ENCODE results near the gene SELP.
"Not testable (repeated sequence)": the region's sequence is repeated elsewhere in the genome, so short reads cannot be mapped to it uniquely, and the experiment has no call there.

The SELP gene

DNA sequence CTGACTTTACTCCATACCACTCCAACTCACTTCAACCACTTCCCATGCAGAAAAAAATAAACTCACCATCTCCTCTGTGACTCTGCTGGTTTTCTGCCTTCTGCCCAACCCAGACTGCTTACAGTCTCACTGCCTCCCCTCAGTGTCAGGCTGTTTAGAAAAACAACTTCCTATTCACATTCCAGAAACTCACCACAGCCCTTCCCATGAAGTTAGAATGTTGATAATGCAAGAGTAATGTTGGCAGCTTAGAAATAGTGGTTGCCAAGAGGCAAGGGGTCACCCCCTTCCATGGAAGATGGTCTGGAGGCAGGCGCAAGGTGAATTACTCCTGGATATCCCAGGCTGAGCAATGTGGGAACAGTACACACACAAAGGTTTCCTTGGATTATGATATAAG is at the start of gene SELP:
SELP (minus strand) TSS at position 119 of the 400 bp plus-strand sequence; CDS start at position 69, 50 bp downstream.
- DNase-seq = no peak

DNA sequence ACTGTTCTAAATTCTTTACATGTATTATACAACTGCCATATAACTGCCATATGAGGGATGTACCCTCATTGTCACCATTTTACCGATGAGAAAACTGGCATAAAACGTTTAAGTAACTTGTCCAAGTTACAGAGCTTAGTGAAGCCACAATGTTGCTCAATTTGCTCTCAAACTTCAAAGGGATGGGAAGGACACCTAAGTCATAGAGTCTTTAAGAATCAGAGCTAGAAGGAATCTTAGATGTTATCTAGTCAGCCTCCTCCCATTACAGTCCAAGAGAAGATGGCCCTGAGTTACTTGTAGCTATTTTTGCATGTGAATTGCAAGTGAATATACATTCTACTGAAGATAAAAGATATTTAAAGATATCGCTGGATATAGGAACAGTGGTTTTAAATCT is 49.8 kb upstream of the SELP start:
- DNase-seq = no peak

DNA sequence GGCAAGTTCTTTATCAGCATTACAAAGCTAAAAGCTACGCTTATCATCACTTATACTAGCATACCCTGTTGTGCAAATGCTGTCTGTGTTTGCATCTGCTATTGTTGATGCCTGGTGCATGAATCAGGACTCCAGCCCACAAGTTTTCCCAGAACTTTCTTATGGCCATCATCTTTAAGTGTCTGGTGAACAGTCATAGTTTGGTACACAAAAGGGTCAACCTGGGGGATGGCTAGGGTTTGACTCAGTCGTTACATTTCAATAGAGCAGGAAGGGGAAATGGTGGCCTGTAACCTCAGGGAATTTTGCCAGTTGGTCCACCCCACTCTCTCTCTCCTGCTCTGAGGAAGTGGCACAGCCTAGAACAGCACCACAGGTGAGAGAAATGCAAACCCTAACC is 46.1 kb upstream of the SELP start:
- DNase-seq = no peak

DNA sequence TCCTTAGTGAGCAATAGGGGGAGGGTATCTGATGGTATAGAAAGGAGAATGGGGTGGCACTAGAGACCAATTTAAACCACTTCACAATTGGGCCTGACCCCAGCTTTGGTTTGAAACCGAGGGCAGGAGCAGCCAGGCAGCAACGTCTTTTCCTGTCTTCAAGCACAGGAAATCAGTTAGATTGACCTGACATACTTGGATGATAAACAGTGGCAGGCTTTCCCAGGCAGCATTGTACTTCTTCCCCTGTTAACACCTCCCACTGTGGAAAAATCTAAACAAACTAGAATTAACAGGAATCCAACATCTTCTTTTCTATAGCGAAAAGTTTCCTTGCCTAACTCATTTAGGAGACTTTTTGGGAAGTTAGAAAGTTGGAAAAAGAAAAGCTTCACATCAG is 40.9 kb upstream of the SELP start:
- DNase-seq = no peak

DNA sequence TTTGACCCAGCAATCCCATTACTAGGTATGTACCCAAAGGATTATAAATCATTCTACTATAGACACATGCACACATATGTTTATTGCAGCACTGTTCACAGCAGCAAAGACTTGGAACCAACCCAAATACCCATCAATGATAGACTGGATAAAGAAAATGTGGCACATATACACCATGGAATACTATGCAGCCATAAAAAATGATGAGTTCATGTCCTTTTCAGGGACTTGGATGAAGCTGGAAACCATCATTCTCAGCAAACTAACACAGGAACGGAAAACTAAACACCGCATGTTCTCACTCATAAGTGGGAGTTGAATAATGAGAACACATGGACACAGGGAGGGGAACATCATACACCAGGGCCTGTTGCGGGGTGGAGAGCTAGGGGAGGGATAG is 40.3 kb upstream of the SELP start:
- DNase-seq = not testable (repeated sequence)

DNA sequence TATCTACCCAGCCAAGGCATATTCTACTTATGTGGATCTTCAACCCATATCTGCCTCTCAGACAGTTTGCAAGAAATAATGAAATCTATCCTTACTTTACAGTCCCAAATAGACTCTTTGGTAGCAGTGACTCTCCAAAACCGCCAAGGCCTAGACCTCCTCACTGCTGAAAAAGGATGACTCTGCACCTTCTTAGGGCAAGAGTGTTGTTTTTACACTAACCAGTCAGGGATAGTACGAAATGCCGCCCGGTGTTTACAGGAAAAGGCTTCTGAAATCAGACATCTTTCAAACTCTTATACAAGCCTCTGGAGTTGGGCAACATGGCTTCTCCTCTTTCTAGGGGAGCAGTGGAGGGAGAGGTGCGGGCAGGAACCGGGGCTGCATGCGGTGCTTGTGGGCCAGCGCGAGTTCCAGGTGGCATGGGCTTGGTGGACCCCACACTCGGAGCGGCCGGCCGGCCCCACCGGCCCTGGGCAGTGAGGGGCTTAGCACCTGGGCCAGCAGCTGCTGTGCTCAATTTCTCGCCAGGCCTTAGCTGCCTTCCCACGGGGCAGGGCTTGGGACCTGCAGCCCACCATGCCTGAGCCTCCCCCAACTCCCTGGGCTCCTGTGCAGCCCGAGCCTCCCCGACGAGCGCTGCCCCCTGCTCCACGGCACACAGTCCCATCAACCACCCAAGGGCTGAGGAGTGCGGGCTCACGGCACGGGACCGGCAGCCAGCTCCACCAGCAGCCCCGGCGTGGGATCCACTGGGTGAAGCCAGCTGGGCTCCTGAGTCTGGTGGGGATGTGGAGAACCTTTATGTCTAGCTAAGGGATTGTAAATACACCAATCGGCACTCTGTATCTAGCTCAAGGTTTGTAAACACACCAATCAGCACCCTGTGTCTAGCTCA is 38.0 kb upstream of the SELP start:
- not testable (repeated sequence) for DNase-seq

DNA sequence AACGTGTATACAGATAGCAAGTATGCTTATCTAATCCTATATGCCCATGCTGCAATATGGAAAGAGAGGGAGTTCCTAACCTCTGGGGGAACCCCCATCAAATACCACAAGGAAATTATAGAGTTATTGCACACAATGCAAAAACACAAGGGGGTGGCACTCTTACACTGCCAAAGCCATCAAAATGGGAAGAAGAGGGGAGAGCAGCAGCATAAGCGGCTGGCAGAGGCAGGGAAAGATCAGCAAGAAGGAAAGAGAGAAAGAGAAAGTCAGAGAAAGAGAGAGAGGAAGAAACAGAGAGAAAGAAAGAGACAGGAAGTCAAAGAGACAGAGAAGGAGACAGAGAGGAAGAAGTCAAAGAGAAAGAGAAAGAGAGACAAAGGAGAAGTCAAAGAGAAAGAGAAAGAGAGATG is 37.3 kb upstream of the SELP start:
- DNase-seq = peak; percentile 8

DNA sequence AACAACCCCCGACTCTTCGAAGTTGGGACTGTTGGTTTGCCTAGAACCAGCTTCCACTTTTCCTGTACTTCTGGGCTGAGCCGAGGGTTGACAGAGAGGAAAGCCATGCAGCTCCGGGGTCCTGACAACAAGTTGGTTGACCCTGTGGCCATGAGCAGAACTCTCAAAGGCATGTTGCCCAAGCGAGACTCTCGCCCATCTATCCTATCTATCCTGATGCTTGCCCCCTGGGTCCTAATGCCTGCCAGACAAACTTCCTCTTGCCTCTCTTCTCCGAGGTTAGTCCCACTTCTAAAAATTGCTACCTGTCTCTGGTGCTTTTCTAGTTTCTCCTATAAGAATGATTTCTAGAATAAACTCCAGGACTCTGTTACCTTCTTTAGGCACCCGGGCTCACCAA is 32.8 kb upstream of the SELP start:
- not testable (repeated sequence) for DNase-seq

DNA sequence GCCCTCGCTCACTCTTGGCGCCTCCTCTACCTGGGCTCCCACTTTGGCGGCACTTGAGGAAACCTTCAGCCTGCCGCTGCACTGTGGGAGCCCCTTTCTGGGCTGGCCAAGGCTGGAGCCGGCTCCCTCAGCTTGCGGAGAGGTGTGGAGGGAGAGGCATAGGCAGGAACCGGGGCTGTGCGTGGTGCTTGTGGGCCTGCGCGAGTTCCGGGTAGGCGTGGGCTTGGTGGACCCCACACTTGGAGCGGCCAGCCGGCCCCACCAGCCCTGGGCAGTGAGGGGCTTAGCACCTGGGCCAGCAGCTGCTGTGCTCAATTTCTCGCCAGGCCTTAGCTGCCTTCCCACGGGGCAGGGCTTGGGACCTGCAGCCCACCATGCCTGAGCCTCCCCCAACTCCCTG is 31.1 kb upstream of the SELP start:
- DNase-seq = not testable (repeated sequence)

DNA sequence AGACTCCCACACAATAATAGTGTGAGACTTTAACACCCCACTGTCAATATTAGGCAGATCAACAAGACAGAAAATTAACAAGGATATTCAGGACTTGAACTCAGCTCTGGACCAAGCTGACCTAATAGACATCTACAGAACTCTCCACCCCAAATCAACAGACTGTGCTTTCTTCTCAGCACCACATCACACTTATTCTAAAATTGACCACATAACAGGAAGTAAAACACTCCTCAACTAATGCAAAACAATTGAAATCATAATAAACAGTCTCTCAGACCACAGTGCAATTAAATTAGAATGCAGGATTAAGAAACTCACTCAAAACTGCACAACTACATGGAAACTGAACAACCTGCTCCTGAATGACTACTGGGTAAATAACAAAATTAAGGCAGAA is 28.9 kb upstream of the SELP start:
- not testable (repeated sequence) for DNase-seq

DNA sequence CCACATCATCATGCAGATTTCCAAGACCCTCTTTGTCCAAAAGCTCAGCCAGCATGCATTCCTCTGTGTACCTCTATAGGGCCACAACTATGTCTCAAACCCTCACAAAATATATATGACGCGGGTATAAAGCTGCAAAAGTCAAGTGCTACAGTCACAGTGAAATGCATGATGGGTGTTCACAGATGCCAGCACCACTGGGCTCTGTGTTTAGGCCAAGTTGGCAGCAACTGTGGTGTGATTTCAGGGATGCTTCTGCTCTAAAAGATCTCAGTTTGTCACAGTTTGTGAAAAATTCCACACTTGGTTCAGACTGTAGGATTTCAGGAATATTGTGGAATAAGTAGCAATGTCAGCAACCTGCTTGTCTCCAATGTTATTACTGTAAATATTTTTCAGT is 23.9 kb upstream of the SELP start:
- DNase-seq = no peak

DNA sequence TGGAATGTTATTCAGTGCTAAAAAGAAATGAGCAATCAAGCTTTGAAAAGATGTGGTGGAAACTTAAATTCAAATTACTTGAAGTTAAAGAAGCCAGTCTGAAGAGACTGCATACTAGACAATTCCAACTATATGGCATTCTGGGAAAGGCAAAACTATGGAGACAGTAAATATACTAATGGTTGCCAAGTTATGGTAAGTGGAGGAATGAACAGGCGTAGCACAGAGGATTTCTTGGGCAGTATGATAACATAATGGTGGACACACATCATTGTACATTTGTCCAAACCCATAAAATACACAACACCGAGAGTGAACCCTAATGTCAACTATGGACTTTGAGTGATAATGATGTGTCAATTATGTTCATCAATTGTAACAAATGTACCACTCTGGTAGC is 21.1 kb upstream of the SELP start:
- DNase-seq = no peak

DNA sequence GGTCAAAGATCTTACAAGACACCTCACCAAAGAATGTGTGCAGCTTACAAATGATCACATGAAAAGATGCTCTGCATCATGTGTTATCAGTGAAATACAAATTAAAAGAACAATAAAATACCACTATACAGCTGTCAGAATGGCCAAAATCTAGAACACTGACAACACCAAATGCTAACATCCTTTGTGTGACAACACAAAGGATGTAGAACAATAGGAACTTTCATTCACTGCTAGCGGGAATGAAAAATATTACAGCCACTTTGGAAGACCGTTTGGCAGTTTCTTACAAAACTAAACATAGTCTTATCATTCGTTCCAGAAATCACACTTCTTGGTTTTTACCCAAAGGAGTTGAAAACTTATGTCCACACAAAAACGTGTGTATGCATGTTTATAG is 20.6 kb upstream of the SELP start:
- no peak for DNase-seq

DNA sequence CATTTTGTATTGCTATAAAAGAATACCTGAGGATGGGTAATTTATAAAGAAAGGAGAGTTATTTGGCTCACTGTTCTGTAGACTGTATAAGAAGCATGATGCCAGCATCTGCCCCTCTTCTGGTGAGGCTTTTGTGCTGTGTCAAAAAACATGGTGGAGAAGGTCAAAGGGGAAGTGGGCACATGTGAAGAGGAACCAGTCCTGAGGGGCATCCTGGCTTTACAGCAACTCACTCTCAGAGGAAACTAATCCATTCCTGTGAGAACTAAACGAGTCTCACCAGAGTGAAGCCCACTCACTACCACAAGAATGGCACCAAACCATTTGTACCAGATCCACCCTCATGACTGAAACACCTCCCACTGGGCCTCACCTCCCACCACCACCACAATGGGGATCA is 18.8 kb upstream of the SELP start:
- peak; percentile 62 for DNase-seq

DNA sequence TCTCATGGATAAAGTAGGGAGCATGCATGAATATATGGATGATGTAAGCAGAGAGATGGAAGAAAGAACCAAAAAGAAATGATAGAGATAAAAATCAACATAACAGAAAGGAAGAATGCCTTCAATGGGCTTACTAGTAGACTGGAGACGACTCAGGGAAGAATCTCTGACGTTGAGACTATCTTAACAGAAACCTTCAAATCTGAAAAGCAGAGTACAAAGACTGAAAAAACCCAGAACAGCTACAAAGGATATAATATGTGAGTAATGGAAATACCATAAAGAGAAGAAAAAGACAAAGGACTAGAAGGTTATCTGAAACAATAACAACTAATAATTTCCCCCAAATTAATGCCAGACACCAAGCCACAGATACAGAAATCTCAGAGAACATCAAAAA is 18.3 kb upstream of the SELP start:
- DNase-seq = no peak

DNA sequence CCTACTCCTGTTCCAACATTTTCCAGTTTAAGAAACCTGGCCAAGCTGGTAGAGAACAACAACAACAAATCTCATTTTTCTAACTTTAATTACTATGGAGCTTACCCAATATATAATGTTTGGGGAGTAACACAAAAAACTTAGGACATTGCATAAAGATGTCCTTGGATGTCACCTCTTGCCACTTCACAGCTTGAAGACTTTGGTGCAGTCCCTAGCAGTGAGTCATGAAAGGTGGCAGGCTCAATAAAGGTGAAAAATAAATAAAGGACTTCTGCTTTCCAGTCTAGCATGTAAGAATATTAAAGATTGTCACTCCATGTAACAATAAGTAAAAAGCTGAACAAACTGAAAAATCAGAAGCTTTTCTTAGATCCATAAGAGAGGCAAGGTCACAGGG is 17.6 kb upstream of the SELP start:
- DNase-seq = no peak

DNA sequence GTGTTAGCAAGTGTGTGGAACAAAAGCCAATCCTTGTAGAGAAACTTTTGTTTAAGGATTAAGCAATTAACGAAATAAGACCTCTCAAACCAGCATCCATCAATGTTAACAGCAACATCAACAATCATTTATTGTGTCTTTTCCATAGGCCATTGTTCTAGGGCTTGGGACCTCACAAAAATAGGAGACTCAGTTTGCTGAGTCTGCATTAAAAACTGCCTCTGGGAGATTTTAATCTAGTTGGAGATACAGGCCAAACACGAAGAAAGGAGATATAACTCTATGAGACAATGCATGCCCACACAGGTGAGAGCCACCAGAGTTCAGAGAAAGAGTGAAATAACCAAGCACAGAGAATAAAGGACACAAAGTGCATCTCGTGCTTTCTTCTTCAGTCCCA is 14.4 kb upstream of the SELP start:
- no peak for DNase-seq

DNA sequence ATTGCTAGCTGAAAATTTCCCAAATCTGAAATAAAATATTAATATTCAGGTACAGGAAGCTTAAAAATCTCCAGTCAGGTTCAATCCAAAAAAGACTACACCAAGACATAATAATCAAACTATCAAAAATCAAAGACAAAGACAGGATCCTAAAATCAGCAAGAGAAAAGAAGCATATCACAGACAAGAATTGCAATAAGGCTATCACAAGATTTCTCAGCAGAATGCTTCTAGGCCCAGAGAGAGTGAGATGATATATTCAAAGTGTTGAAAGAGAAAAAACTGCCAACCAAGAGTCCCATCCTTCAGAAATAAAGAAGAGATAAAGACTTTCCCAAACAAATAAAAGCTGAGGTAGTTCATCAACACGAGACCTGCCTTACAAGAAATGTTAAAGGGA is 5.0 kb upstream of the SELP start:
- no peak for DNase-seq

DNA sequence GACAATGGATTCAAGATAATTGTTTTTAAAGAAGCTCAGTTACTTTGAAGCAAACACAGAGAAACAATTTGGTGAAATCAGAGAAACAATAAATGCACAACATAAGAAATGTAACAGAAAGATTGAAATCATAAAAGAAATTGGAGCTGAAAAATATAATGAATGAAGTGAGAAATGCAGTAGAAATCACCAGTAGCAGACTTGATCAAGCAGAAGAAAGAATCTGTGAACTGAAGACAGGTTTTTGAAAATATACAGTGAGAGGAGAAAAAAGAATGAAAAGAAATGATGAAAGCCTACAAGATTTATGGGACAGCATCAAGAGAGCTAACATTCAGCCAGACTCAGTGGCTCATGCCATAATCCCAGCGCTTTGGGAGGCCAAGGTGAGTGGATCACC is 4.2 kb upstream of the SELP start:
- DNase-seq = no peak

DNA sequence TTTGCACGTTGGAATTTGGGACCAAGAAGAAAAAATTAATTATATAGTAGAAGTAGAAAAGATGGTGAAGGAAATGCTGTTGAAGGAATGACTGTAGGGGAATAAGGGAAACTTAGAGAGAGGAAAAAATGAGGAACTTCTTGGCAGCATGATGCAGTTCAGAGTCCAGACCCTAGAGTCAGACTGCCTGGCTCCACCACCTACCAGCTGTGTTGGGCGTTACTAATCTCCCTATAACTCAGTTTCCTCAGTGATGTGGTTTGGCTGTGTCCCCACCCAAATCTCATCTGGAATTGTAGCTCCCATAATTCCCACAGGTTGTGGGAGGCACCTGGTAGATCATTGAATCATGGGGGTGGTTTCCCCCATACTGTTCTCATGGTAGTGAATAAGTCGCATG is 1.3 kb upstream of the SELP start:
- DNase-seq = no peak

DNA sequence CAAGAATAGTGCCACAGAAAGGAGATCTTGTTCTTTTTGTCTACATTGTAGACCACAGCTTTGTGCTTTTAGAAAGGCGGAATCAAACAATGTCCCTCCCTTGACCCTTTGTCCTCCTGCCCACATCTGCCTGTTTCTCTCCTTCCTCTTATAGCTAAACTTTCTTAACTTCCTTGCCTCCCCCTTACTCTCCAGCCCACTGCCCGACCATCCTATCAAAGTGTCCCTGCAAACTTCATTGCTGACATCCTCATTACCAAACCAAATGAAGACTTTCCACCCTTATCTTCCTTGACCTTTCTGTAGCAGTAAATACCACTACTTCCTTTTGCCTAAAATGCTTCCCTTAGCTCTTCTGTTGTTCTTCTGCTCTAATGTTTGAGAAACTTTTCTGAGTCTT is 5.0 kb downstream of the SELP start:
- no peak for DNase-seq

DNA sequence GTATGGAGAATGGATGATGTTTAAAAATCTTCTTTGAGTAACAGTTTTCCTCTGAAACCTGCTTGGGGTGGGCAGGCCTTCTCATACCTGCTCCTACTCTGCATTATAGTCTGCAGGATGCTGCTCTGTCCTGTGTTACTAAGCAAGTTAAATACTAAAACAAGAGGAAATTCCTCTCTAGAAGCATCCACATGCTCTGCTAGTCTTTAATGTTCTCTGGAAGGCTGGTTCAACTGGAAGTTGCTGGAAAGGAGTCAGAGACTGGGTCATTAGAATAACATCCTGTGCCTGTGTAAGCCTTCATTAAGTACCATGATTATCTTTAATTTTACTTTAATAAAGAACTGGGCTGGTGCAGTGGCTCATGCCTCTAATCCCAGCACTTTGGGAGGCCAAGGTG is 5.8 kb downstream of the SELP start:
- no peak for DNase-seq

DNA sequence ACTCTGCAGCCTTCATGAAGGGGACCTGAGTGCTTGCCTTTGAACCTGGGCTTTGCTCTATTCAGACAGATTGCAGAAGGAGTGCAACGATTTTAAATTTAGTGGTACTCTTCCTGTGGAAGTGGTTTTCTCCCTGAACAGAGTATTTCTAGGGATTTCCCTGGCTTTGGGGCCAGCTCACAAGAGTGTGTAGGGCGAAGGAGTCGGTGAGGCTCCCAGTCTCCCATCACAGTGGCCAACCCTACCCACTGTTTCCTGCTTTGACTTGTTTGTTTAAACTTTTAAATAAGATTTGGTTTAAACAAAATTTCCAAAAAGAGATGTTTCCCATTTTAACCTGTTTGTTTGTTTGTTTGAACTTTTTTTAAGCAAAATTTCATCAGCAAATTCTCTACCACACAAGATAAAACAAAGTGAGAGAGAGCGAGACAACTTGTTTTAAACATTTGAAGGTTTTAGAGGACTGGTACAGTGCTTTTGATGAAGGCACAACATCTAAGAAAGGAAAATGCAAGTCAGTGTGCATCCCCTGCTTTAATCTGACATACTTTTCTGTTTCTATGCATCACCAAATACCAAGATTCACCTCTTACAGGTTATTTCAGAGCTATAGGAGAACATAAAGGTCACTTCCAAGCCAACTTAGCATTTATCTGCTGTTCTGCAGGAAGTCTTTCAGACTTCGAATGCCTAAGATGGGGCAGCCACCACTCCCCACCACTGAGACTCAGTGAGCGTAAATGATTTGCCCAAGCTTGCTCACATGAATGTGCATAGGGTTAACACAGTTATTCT is 6.6 kb downstream of the SELP start:
- DNase-seq = no peak

DNA sequence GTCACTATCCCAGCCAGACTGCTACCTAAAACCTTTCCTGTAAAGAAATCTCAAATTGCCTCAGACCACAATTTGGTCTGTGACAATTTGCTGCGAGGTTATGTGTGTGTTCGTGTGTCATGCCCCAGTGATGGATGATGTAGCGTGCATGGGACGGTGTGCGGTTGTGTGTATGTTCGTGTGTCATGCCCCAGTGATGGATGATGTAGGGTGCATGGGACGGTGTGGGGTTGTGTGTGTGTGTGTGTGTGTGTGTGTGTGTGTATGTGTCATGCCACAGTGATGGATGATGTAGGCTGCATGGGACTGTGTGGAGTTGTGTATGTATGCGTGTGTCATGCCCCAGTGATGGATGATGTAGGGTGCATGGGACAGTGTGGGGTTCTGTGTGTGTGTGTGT is 9.4 kb downstream of the SELP start:
- no peak for DNase-seq

Data from MV-4-11 (cell line).